DND-41 (cell line): ENCODE measurements around the gene TRIM5.

ENCODE experiments used
- EZH2 ChIP-seq: IDR thresholded peaks from 3 replicates; pipeline ENCODE4 v1.6.1; 2012; ENCODE audit warnings: borderline replicate concordance, low read depth, mild to moderate bottlenecking, moderate library complexity, low read length, inconsistent platforms; ENCODE audit not compliant: severe bottlenecking
- TF ChIP-seq, protein P1 (sequence below): IDR thresholded peaks from 2 replicates; pipeline ENCODE4 v1.5.1; 2012; ENCODE audit warnings: borderline replicate concordance, low read length, moderate library complexity, mild to moderate bottlenecking; ENCODE audit not compliant: poor library complexity, severe bottlenecking; ENCODE audit errors: extremely low read depth

DNA sequence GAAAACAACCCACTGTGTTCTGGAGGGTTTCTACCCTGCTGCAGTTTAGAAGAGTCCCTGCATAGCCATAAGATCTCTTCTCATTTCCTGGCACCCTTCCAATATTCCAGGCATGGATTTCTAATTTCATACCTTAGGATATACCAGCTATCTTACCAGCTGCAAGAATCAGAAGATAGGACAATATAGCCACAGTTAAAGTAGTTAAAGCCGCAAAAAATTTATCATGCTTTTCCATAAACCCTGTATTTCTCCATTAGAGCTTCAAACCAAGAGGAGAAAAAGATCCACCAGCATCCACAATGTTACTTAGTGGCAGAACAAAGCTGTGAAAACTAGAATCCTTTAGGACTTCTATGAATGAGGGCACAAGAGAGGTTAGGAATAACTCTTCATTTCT lies 42.8 kb upstream of the TRIM5 start:
- TF ChIP-seq, protein P1, sequence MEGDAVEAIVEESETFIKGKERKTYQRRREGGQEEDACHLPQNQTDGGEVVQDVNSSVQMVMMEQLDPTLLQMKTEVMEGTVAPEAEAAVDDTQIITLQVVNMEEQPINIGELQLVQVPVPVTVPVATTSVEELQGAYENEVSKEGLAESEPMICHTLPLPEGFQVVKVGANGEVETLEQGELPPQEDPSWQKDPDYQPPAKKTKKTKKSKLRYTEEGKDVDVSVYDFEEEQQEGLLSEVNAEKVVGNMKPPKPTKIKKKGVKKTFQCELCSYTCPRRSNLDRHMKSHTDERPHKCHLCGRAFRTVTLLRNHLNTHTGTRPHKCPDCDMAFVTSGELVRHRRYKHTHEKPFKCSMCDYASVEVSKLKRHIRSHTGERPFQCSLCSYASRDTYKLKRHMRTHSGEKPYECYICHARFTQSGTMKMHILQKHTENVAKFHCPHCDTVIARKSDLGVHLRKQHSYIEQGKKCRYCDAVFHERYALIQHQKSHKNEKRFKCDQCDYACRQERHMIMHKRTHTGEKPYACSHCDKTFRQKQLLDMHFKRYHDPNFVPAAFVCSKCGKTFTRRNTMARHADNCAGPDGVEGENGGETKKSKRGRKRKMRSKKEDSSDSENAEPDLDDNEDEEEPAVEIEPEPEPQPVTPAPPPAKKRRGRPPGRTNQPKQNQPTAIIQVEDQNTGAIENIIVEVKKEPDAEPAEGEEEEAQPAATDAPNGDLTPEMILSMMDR: no peak
- no peak for TF ChIP-seq EZH2
